GM20431 (cell line): Measurements from ENCODE around the gene ANKRD24.
"Not testable (repeated sequence)": the region's sequence is repeated elsewhere in the genome, so short reads cannot be mapped to it uniquely, and the experiment has no call there.

Experiments used
- in situ Hi-C: fragments of 300-500 bp; cut with MseI, MboI; formaldehyde crosslinking; loops from one replicate; pipeline ENCODE4 v1.15.0; 2020; ENCODE audit warnings: low sequenced_read_pairs; ENCODE audit not compliant: unreplicated experiment

Gene ANKRD24

DNA sequence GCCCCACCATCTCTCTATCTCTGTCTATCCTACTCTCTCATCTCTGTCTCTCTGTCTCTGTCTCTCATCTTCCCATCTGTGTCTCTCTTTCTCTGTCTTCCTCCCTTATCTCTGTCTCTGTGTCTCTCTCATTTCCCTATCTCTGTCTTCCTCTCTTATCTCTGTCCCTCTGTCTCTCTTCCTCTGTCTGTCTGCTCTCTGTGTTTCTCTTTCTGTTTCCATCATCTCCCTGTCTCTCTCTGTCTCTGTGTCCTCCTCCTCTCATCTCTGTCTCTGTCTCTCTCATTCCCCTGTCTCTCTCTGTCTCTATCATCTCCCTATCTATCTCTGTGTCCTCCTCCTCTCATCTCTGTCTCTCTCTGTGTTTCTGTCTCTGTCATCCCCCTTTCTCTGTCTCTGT is 45.3 kb downstream of the ANKRD24 start:
- in situ Hi-C loops = no loop called here

DNA sequence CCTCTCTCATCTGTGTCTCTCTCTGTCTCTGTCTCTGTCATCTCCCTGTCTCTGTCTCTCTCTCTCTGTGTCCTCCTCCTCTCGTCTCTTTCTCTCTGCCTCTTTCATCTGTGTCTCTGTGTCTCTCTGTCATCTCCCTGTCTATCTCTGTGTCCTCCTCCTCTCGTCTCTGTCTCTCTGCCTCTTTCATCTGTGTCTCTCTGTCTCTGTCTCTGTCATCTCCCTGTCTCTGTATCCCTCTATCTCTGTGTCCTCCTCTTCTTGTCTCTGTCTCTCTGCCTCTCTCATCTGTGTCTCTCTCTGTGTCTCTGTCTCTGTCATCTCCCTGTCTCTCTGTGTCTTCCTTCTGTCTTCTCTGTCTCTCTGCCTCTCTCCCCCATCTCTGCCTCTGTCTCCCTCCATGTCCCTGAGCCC is 46.3 kb downstream of the ANKRD24 start:
- in situ Hi-C loops = no loop called here

DNA sequence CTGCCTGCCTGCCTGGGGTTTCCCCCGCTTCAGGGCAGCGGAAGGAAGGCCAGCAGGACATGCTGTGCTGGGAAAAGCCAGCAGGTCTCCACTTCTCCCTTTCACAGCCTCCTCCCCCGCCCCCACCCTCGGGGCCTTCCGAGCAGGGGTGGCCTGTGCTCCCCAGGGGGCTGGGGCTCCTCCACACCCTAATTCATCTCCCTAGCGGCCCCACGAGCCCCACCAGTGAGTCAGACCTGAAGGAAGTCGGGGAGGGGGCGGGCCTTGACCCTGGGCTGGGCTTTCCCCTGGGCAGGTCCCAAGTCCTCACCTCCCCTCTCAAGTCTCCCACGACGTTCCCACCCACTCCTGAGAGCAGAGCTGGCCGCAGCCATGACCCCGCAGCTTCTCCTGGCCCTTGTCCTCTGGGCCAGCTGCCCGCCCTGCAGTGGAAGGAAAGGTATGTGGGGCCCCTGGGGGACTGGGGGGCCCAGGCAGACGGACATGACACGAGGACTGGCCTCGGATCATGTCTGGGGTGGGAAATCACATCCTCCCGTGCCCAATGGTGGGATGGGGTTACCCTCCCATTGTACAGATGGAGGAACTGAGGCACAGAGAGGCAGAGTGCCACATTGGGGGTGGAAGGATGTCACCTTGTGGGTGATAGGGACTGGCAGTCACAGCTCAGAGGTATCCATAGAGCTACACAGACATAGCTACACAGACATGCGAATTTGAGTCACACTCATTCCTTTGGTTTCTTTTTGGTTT is 46.9 kb downstream of the ANKRD24 start, which contains the start of gene EBI3:
TSS of gene EBI3 (plus strand) at position 345 of the 753 bp plus-strand sequence. CDS start at position 373, 28 bp downstream.
- in situ Hi-C loops = no loop called here

GRCh38 chr19:4230237-4230636 is 47.7 kb downstream of the ANKRD24 start:
- in situ Hi-C loops = not testable (repeated sequence)

DNA sequence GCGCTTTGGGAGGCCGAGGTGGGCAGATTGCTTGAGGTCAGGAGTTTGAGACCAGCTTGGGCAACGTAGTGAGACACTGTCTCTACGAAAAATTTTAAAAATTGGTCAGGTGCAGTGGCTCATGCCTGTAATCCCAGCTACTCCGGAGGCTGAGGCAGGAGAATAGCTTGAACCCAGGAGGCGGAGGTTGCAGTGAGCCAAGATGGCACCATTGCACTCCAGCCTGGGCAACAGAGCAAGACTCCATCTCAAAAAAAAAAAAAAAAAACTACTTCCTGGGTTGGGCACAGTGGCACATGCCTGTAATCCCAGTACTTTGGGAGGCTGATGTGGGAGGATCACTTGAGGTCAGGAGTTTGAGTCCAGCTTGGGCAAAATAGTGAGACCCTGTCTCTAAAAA is 49.0 kb downstream of the ANKRD24 start:
- in situ Hi-C loops = not testable (repeated sequence)

GRCh38 chr19:4232139-4232538 is 49.6 kb downstream of the ANKRD24 start:
- in situ Hi-C loops = not testable (repeated sequence)

GRCh38 chr19:4232614-4233281 is 50.3 kb downstream of the ANKRD24 start:
- in situ Hi-C loops = no loop called here

DNA sequence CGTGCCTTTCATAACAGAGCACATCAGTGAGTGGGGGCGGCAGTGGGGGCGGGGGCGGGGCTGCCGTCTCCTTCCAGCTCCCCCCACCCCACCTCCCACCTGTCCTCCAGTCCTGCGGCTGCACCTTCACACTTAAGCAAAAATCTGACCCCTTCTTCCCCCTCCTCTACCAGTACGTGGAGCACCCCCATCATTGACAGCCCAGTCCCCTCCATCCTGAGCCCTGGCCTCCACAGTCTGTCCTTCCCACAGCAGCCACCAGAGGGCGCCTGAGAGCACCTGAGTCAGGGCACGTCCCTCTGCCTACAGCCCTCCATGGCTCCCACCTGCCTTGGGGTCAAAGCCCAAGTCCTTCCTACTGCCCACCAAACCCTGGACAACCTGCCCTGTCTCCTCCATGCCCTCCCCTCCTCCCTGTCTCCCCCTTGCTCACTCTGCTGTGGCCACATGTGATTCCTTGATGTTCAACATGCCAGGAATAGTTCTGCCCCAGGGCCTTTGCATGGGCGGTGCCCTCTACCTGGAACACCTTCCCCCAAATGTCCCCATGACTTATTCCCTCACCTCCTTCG is 50.9 kb downstream of the ANKRD24 start:
- in situ Hi-C loops = no loop called here

GRCh38 chr19:4234142-4234861 is 51.8 kb downstream of the ANKRD24 start:
- in situ Hi-C loops = no loop called here

DNA sequence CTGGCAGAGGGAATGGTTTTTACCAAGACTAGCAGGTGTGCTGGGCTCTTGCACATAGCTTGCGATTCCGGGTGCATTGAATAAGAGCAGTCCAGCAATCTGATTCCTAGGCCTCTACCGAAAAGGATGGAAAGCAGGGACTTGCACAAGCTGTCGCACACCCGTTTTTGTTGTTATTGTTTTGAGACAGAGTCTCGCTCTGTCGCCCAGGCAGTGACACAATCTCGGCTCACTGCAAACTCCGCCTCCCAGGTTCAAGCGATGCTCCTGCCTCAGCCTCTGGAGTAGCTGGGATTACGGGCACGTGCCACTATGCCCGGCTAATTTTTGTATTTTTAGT is 52.3 kb downstream of the ANKRD24 start:
- in situ Hi-C loops = no loop called here

- in situ Hi-C loops = not testable (repeated sequence)
Measured at GRCh38 chr19:4237510-4237909, 55.0 kb downstream of the ANKRD24 start.

- in situ Hi-C loops = no loop called here
Measured at GRCh38 chr19:4238831-4239230, 56.3 kb downstream of the ANKRD24 start.

GRCh38 chr19:4241824-4242430 is 59.4 kb downstream of the ANKRD24 start:
- in situ Hi-C loops = no loop called here

DNA sequence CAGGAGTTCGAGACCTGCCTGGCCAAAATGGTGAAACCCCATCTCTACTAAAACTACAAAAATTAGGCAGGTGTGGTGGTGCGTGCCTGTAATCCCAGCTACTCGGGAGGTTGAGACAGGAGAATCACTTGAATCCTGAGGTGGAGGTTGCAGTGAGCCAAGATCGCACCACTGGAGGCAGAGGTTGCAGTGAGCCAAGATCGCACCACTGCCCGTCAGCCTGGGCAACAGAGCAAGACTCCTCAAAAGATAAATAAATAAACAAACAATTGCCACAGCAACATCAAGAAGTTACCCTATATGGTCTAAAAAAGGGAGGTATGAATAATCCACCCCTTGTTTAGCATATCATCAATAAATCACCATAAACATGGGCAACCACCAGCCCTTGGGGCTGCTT is 63.4 kb downstream of the ANKRD24 start:
- in situ Hi-C loops = not testable (repeated sequence)

GRCh38 chr19:4246767-4247593 is 64.5 kb downstream of the ANKRD24 start, which contains the start of gene YJU2:
Gene YJU2 (plus strand): TSS chr19:4247080. CDS start chr19:4247147, 67 bp downstream.
- in situ Hi-C loops = no loop called here

DNA sequence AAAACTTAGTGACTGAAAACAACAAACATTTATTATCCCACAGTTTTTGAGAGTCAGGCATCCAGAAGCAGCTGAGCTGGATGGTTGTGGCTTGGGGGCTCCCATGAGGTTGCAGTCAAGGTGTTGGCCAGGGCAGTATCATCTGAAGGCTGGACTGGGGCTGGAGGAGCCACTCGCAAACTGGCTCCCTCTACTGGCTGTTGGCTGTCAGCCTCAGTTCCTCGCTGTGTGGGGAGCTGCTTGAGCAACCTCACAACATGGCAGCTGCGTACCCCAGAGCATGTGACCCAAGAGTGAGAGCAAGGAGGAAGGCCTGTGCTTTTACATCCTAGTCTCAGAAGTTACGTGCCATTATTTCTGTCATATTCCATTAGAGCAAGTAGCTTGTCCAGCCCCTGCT is 74.1 kb downstream of the ANKRD24 start:
- in situ Hi-C loops = no loop called here

DNA sequence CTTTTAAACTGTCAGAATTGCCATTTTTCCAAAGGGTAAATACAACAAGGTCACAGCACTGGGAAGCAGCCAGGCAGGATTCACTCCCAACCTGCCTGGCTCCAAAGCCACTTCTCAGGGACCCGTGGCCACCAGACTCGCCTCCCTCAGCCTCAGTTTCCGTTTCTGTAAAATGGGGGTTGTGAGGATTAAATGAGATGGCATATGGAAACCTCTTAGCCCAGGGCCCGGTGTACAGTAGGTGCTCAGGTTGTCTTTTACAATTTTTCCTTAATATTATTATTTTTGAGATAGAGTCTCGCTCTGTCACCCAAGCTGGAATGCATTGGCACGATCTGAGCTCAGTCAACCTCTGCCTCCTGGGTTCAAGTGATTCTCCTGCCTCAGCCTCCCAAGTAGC is 74.5 kb downstream of the ANKRD24 start:
- in situ Hi-C loops = no loop called here

DNA sequence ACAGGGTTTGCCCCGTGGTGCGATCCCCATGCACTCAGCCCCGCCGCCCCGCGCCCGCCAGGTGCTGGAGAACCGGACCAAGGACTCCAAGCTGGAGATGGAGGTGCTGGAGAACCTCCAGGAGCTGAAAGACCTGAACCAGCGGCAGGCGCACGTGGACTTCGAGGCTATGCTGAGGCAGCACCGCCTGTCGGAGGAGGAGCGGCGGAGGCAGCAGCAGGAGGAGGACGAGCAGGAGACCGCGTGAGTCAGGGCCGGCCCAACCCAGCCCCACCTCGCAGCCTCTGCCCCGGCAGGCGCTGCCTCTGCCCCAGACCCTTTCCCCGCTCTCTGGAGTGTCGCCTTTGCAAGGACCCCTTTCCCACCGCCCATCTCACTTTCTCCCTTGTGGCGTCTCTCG is 75.7 kb downstream of the ANKRD24 start:
- in situ Hi-C loops = no loop called here

- in situ Hi-C loops = no loop called here
Measured at GRCh38 chr19:4260613-4261191, 78.2 kb downstream of the ANKRD24 start.
